SJSA1 (cell line): ENCODE results near the gene PRICKLE1. TPM values are rescaled to one million over a fixed set of nuclear protein-coding genes. Genes with fewer than 3 reads are reported as not detected.
A peak's percentile ranks its signal among the peaks of the same experiment; 100 is the strongest.

Experiments used
- DNase-seq, 2 experiments: peaks; one replicate each; pipeline ENCODE4 v3.0.0-alpha.2; 2015 to 2020; ENCODE audit warnings: low spot score in 2 of 2, low read depth in 1 of 2
- H3K27ac ChIP-seq: fragments of 250-450 bp; sonication (Bioruptor Pico); 2 replicates; pipeline ENCODE4 v1.5.1; 2020; ENCODE audit warnings: mild to moderate bottlenecking, moderate library complexity
- H3K27me3 ChIP-seq: fragments of 250-450 bp; sonication (Bioruptor Pico); replicated peaks from 2 replicates; pipeline ENCODE4 v1.5.1; 2020; ENCODE audit warnings: mild to moderate bottlenecking, moderate library complexity
- H3K36me3 ChIP-seq: fragments of 250-450 bp; sonication (Bioruptor Pico); 2 replicates; pipeline ENCODE4 v1.5.1; 2020; ENCODE audit warnings: mild to moderate bottlenecking
- H3K4me1 ChIP-seq: fragments of 250-450 bp; sonication (Bioruptor Pico); replicated peaks from 2 replicates; pipeline ENCODE4 v1.6.1; 2021; ENCODE audit warnings: mild to moderate bottlenecking
- H3K4me3 ChIP-seq: fragments of 250-450 bp; sonication (Bioruptor Pico); 2 replicates; pipeline ENCODE4 v1.5.1; 2020; ENCODE audit warnings: mild to moderate bottlenecking
- H3K9me3 ChIP-seq: fragments of 250-450 bp; sonication (Bioruptor Pico); replicated peaks from 2 replicates; pipeline ENCODE4 v1.5.1; 2020; ENCODE audit warnings: mild to moderate bottlenecking
- total RNA-seq: library from RNA; depleted of rRNA; stranded (reverse); fragments of >200 nt; shearing (Covaris generic); gene quantifications from 2 replicates; pipeline ENCODE4 v1.2.3, GENCODE V29; 2014

PRICKLE1 gene
- total RNA-seq, 1 experiment from 2014 or later: 8.1 TPM

- no peaks in the 10 kb centered on the region for H3K9me3 ChIP-seq
- H3K27ac ChIP-seq: no peak overlapping the region
- no peaks in the 10 kb centered on the region for H3K4me1 ChIP-seq
- no peaks in the 10 kb centered on the region for H3K27me3 ChIP-seq
- H3K4me3 ChIP-seq: no peak overlapping the region
- peaks cover 27% of the 10 kb centered on the region for H3K36me3 ChIP-seq
- no peak for DNase-seq
Measured at GRCh38 chr12:42468921-42469320, 120.6 kb downstream of the PRICKLE1 start.

GRCh38 chr12:42468341-42468821, 121.2 kb downstream of the PRICKLE1 start:
- Histone ChIP-seq H3K36me3 (peaks cover 27% of the 10 kb centered on the region), H3K27ac (no peak overlapping the region), H3K4me1 (no peaks in the 10 kb centered on the region), H3K4me3 (no peak overlapping the region), H3K9me3 (no peaks in the 10 kb centered on the region), H3K27me3 (no peaks in the 10 kb centered on the region)
- no peak for DNase-seq

DNA sequence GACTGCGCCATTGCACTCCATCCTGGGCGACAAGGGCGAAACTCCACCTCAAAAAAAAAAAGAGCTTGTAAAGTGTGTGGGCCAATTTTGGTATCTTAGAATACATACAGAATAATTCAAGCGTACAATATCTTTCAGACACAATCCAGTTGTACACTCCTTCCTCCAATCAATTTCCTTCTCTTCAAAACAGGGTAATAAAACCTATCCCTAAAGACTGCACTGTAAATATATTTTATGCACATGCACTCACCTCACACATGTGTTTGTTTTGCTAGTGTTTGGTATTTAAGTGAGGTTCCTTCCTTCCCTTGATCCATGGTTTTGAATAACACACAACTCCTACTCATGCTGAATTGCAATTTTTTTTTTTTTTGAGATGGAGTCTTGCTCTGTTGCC, 125.9 kb downstream of the PRICKLE1 start:
- Histone ChIP-seq H3K4me3 (no peak overlapping the region), H3K36me3 (peaks cover 24% of the 10 kb centered on the region), H3K27ac (no peak overlapping the region), H3K27me3 (no peaks in the 10 kb centered on the region), H3K4me1 (no peaks in the 10 kb centered on the region), H3K9me3 (no peaks in the 10 kb centered on the region)
- DNase-seq: no peak

DNA sequence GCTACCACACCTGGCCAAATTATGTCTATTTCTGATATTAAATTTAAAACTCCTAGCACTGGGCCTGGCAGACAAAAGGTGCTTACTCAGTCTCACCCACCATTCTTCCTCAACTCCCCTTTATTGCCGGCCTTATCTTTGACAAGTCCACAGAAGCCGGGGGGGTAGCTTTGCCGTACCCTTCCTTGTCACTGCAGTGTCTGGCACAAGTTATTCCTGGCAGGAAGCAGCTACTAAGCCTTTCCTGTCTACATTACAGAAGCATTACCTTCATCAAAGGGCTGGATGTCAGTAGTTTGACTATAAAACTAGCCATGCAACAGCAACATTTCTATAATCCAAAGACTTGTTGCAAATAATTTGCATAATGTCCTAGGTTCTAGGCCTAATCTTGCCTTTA, 127.1 kb downstream of the PRICKLE1 start:
- Histone ChIP-seq H3K4me1 (no peaks in the 10 kb centered on the region), H3K9me3 (no peaks in the 10 kb centered on the region), H3K4me3 (no peak overlapping the region), H3K27me3 (no peaks in the 10 kb centered on the region), H3K36me3 (peaks cover 23% of the 10 kb centered on the region), H3K27ac (no peak overlapping the region)
- no peak for DNase-seq

DNA sequence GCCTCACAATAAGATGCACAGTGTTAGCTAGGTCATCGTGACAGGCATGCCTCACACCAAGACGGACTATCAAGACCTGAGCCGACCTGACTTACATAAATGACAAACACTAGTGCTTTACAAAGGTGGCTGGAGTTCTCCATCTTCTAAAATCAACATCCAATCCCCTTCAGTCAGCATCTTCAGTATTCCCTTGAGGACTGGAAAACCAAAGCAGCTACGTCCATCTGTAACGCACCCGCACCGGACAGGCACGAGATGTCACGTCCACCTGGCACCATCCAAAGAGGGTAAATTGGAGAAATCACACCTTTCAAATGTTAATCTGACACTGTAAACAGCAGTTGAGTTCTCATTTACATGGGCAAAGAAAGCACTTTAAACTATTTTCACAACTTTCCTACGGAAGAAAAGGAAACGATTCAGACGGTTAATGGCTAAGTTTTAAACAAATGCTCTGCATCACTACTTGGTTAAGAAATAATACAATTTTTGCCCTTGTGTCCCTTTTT, 130.2 kb downstream of the PRICKLE1 start:
- Histone ChIP-seq H3K27me3 (no peaks in the 10 kb centered on the region), H3K9me3 (no peaks in the 10 kb centered on the region), H3K4me1 (no peaks in the 10 kb centered on the region), H3K4me3 (no peak overlapping the region), H3K36me3 (peaks cover 5% of the 10 kb centered on the region), H3K27ac (no peak overlapping the region)
- no peak for DNase-seq

DNA sequence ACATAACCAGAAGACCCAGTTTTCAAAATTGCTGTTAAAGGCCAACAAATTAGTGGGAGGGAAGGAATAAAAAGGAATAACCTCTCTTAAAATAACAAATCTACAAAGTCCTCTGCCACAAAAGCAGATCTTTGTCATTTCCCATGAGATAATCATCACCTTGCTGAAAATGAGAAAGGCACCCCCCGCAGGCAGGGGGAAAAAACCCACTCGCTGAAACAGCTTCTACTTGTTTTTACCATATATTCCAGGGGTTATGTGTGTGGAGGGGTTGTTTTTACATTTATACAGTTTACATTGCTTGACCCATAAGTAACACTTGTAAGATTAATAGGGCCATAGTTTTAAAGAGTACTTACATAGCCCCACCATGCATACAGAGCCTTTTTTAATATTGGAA, 131.0 kb downstream of the PRICKLE1 start:
- Histone ChIP-seq H3K27me3 (no peaks in the 10 kb centered on the region), H3K27ac (no peak overlapping the region), H3K4me1 (no peaks in the 10 kb centered on the region), H3K36me3 (peaks cover 5% of the 10 kb centered on the region), H3K4me3 (no peak overlapping the region), H3K9me3 (no peaks in the 10 kb centered on the region)
- DNase-seq: no peak

GRCh38 chr12:42450248-42450647, 139.3 kb downstream of the PRICKLE1 start:
- DNase-seq: no peak
- Histone ChIP-seq H3K27ac (no peak overlapping the region), H3K27me3 (no peaks in the 10 kb centered on the region), H3K36me3 (peaks cover 19% of the 10 kb centered on the region), H3K4me3 (no peak overlapping the region), H3K4me1 (peaks cover 12% of the 10 kb centered on the region), H3K9me3 (no peaks in the 10 kb centered on the region; the same call in 1 of the 2 replicates)

DNA sequence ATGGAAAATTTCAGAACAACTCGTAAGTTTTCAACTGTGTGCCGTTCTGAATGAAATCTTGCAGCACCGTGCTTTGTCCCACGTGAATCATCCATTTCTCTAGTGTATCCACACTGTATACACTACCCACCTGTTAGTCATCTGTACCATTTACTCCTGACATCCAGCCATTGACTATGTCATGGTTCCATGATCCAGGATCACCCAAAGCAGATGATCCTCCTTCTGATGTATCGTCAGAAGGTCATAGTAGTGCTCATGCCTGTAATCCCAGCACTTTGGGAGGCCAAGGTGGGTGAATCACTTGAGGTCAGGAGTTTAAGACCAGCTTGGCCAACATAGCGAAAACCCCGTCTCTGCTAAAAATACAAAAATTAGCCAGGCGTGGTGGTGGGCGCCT, 140.7 kb downstream of the PRICKLE1 start:
- no peak overlapping the region for H3K27ac ChIP-seq
- H3K27me3 ChIP-seq: no peaks in the 10 kb centered on the region
- H3K4me3 ChIP-seq: no peak overlapping the region
- no peaks in the 10 kb centered on the region; the same call in 1 of the 2 replicates for H3K9me3 ChIP-seq
- H3K36me3 ChIP-seq: peaks cover 29% of the 10 kb centered on the region
- no peak for DNase-seq
- peaks cover 12% of the 10 kb centered on the region for H3K4me1 ChIP-seq

DNA sequence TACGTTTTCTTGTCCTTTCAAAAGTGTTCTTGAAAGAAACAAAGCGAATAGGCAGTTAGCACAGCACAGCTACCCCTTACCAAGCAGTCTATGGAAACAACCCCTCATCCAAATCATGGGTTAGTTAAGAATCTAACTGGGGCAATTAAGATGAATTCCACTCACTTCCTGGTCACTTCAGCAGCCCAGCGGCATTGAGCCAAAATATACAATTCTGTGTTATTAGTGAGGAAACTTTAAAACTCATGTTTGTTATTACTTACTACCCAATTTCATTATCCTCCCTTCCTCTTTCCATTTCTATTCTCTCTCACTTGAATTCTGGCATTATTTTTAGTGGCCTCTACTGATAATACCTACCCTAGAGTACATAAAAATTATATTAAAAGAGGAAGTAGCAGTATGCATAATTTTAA, 142.2 kb downstream of the PRICKLE1 start:
- H3K4me1 ChIP-seq: peaks cover 12% of the 10 kb centered on the region
- peak in 1 of 2 experiments; percentile 7 for DNase-seq
- H3K9me3 ChIP-seq: no peaks in the 10 kb centered on the region; the same call in 1 of the 2 replicates
- peaks cover 40% of the 10 kb centered on the region for H3K36me3 ChIP-seq
- H3K4me3 ChIP-seq: no peak overlapping the region
- no peak overlapping the region for H3K27ac ChIP-seq
- no peaks in the 10 kb centered on the region for H3K27me3 ChIP-seq

DNA sequence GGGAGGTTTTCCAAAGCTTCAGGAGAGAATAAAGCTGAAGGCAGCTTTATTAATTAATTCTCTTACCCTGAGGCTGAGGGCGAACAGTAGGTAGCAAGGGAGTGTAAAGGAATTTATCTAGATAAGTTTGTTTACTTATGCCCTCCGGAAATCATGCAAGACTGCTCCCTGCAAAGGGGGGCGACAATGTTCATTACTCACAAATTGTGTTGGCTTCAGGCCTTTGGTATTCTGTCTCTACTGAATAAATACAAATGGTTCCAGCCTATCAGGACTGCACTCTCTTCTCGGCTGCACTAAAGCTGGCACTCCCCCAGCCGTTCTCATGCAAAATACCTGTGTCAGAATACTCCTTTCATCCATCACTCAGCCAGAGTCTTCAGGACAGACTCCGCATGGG, 142.8 kb downstream of the PRICKLE1 start:
- Histone ChIP-seq H3K27me3 (no peaks in the 10 kb centered on the region), H3K36me3 (peaks cover 45% of the 10 kb centered on the region), H3K4me3 (no peak overlapping the region), H3K4me1 (peaks cover 12% of the 10 kb centered on the region), H3K9me3 (no peaks in the 10 kb centered on the region; the same call in 1 of the 2 replicates), H3K27ac (no peak overlapping the region)
- peak in 1 of 2 experiments; percentile 21 for DNase-seq

DNA sequence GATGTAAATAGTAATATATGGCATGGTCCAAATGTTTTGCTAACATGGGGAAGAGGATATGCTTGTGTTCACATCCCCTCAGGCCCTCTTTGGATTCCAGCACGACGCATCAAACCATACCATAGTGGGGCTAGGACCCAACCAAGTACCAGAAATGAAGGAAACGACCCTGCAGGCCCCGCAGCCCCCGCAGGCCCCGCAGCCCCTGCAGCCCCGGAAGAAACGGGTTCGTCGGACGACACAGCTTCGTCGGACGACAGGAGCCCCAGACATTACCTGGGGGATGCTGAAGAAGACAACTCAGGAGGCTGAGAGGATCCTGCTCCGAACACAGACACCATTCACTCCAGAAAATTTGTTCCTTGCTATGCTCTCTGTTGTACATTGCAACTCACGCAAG, 143.7 kb downstream of the PRICKLE1 start:
- H3K27ac ChIP-seq: no peak overlapping the region
- no peak overlapping the region for H3K4me3 ChIP-seq
- H3K4me1 ChIP-seq: peaks cover 12% of the 10 kb centered on the region
- H3K27me3 ChIP-seq: no peaks in the 10 kb centered on the region
- H3K36me3 ChIP-seq: peaks cover 49% of the 10 kb centered on the region
- DNase-seq: no peak
- no peaks in the 10 kb centered on the region; the same call in 1 of the 2 replicates for H3K9me3 ChIP-seq

GRCh38 chr12:42444192-42444943, 145.2 kb downstream of the PRICKLE1 start:
- no peaks in the 10 kb centered on the region; the same call in 1 of the 2 replicates for H3K9me3 ChIP-seq
- no peak for DNase-seq
- no peak overlapping the region for H3K27ac ChIP-seq
- no peak overlapping the region for H3K4me3 ChIP-seq
- peaks cover 12% of the 10 kb centered on the region for H3K4me1 ChIP-seq
- H3K36me3 ChIP-seq: peaks cover 49% of the 10 kb centered on the region
- H3K27me3 ChIP-seq: no peaks in the 10 kb centered on the region

DNA sequence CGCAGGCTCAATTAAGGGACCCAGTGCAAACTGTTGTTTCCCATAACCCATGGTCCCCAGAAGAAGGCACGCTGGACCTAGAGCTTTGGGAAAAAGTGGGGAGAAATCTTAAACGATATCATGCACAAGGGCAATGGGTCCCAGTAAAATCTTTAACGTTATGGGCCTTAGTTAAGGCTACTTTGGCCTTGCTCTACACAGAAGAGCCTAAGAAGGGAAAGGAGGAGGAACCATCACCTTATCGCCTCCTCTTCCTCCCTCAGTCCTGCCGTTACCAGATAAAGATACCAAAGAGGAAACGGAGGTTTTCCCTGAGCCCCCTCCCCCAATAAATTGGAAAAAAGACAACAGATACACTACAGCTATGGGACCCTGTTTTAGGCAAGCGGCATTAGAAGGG, 146.7 kb downstream of the PRICKLE1 start:
- Histone ChIP-seq H3K27me3 (no peaks in the 10 kb centered on the region), H3K9me3 (no peaks in the 10 kb centered on the region; the same call in 1 of the 2 replicates), H3K4me3 (no peak overlapping the region), H3K27ac (no peak overlapping the region), H3K4me1 (peaks cover 12% of the 10 kb centered on the region), H3K36me3 (peaks cover 39% of the 10 kb centered on the region)
- DNase-seq: no peak

DNA sequence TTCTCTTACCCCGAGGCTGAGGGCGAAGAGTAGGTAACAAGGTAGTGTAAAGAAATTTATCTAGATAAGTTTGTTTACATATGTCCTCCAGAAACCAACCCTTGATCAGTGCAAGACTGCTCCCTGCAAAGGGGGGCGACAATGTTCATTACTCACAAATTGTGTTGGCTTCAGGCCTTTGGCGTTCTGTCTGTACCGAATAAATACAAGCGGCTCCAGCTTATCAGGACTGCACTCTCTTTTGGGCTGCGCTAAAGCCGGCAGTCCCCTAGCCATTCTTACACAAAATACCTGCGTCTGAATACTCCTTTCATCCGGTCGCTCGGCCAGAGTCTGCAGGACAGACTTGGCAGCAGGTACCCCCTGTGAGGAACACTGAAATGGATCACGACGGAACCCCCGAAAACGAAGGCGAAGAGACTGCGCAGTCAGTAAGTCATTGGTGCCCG, 147.2 kb downstream of the PRICKLE1 start:
- H3K36me3 ChIP-seq: peaks cover 38% of the 10 kb centered on the region
- no peak overlapping the region for H3K4me3 ChIP-seq
- no peak for DNase-seq
- H3K9me3 ChIP-seq: no peaks in the 10 kb centered on the region; the same call in 1 of the 2 replicates
- peaks cover 9% of the 10 kb centered on the region for H3K4me1 ChIP-seq
- no peaks in the 10 kb centered on the region for H3K27me3 ChIP-seq
- H3K27ac ChIP-seq: no peak overlapping the region
